Skeletal muscle tissue (tissue), 4 donors: ENCODE results near the gene STAM2. TPM values are rescaled to one million over a fixed set of nuclear protein-coding genes. Genes with fewer than 3 reads are reported as not detected.
A peak's percentile ranks its signal among the peaks of the same experiment; 100 is the strongest.
"Not testable (repeated sequence)": the region's sequence is repeated elsewhere in the genome, so short reads cannot be mapped to it uniquely, and the experiment has no call there.

Source experiments
- H3K27ac ChIP-seq: one replicate; pipeline ENCODE4 v1.7.0; 2013; ENCODE audit warnings: mild to moderate bottlenecking, low read depth, low read length, inconsistent platforms
- H3K27me3 ChIP-seq, 3 donors: one replicate each; pipeline ENCODE4 v1.7.0; 2013; ENCODE audit warnings: low read length in 3 of 3; ENCODE audit not compliant: control insufficient read depth in 3 of 3, insufficient read depth in 3 of 3
- H3K36me3 ChIP-seq, 3 donors: one replicate each; pipeline ENCODE4 v1.7.0; 2013; ENCODE audit warnings: low read length in 3 of 3; ENCODE audit not compliant: control insufficient read depth in 3 of 3, insufficient read depth in 3 of 3
- H3K4me1 ChIP-seq, 3 donors: one replicate each; pipeline ENCODE4 v1.7.0; 2013; ENCODE audit warnings: low read length in 3 of 3, mild to moderate bottlenecking in 3 of 3; ENCODE audit not compliant: control insufficient read depth in 3 of 3, insufficient read depth in 3 of 3
- H3K4me3 ChIP-seq, 3 donors: one replicate each; pipeline ENCODE4 v1.7.0; 2013; ENCODE audit warnings: low read length in 3 of 3
- H3K9ac ChIP-seq, 3 donors: one replicate each; pipeline ENCODE4 v1.7.0; 2013; ENCODE audit warnings: low read length in 3 of 3, mild to moderate bottlenecking in 3 of 3, moderate library complexity in 2 of 3, low read depth in 1 of 3
- H3K9me3 ChIP-seq, 3 donors: one replicate each; pipeline ENCODE4 v1.7.0; 2013; ENCODE audit warnings: low read length in 3 of 3; ENCODE audit not compliant: control insufficient read depth in 3 of 3
- total RNA-seq: library from RNA; depleted of rRNA; stranded (reverse); fragments of >200 nt; gene quantifications from one replicate; pipeline ENCODE4 v1.2.3, GENCODE V29; 2014
- donor health status: Osteomylitis.

Gene STAM2
- total RNA-seq, 1 donor from 2014 or later, result 28.2 TPM

GRCh38 chr2:152097801-152098495, 77.6 kb downstream of the STAM2 start:
- Histone ChIP-seq H3K4me1 (peaks cover 7 to 19% (median 17%) of the 10 kb centered on the region in 3 donors), H3K9me3 (no peaks in the 10 kb centered on the region), H3K36me3 (no peaks in the 10 kb centered on the region), H3K4me3 (peak overlapping the region; percentile 62 to 67 (median 64)), H3K27ac (no peak overlapping the region), H3K9ac (peak overlapping the region; percentile 19 to 63 (median 30)), H3K27me3 (peaks cover 3 to 38% (median 29%) of the 10 kb centered on the region in 3 donors)

GRCh38 chr2:152097290-152097800, 78.2 kb downstream of the STAM2 start:
- no peaks in the 10 kb centered on the region for H3K9me3 ChIP-seq
- H3K9ac ChIP-seq, result peak overlapping the region; percentile 19 to 63 (median 30)
- H3K27ac ChIP-seq, result no peak overlapping the region
- peaks cover 3 to 38% (median 29%) of the 10 kb centered on the region in 3 donors for H3K27me3 ChIP-seq
- H3K36me3 ChIP-seq, result no peaks in the 10 kb centered on the region
- peaks cover 7 to 19% (median 17%) of the 10 kb centered on the region in 3 donors for H3K4me1 ChIP-seq
- peak overlapping the region; percentile 62 to 67 (median 64) for H3K4me3 ChIP-seq

DNA sequence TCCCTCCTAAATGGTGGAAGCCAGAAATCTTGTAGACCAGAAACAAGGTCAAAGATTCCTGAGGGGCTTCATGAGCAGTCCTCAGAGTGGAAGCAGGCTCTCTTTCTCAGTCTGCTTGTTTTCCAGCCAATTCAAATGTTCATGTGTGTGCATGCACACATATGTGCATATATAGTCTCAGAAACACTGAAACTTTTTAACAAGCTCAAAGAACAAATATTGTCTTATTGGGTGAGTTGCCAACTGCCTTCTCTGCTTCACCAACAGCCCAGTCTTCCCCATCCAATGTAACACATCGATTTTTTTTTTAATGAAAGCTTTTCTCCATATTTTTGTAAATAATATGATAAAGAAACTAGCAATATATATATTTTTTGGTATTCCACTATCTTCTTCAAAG, 80.4 kb downstream of the STAM2 start:
- H3K9ac ChIP-seq, result no peak overlapping the region
- H3K36me3 ChIP-seq, result no peaks in the 10 kb centered on the region
- no peaks in the 10 kb centered on the region for H3K9me3 ChIP-seq
- H3K4me1 ChIP-seq, result peaks cover 7 to 19% (median 17%) of the 10 kb centered on the region in 3 donors
- peaks cover 3 to 22% (median 14%) of the 10 kb centered on the region in 3 donors for H3K27me3 ChIP-seq
- no peak overlapping the region for H3K27ac ChIP-seq
- no peak overlapping the region for H3K4me3 ChIP-seq

GRCh38 chr2:152094014-152094413, 81.5 kb downstream of the STAM2 start:
- no peak overlapping the region for H3K4me3 ChIP-seq
- H3K9ac ChIP-seq, result no peak overlapping the region
- H3K9me3 ChIP-seq, result no peaks in the 10 kb centered on the region
- peaks cover 0 to 11% (median 3%) of the 10 kb centered on the region in 3 donors for H3K27me3 ChIP-seq
- H3K4me1 ChIP-seq, result peaks cover under 1 to 13% (median 10%) of the 10 kb centered on the region in 3 donors
- no peaks in the 10 kb centered on the region for H3K36me3 ChIP-seq
- H3K27ac ChIP-seq, result no peak overlapping the region

- Histone ChIP-seq H3K9me3 (no peaks in the 10 kb centered on the region), H3K27ac (no peak overlapping the region), H3K4me1 (peaks cover 0 to 11% (median 6%) of the 10 kb centered on the region in 3 donors), H3K27me3 (peaks cover 0 to 7% (median 0%) of the 10 kb centered on the region in 3 donors), H3K36me3 (no peaks in the 10 kb centered on the region), H3K4me3 (no peak overlapping the region), H3K9ac (no peak overlapping the region)
Measured at GRCh38 chr2:152093464-152093863, 82.1 kb downstream of the STAM2 start.

DNA sequence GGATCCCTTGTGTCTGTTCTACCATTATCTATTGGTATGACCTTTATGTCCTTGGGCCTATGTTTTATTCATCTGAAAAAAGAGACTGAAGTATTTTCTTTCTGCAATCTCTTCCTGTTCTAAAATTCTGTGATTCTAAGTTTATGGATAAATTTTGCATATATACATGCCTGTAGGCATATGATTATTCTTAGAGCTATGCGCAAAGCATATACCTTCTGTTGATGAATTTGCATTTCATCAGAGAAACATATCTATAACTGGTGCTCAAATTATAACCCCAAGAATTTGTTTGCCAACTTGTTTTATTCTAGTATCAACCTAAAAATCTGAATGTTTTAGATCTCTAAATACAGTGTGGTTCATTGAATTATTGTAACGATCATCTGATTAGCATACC, 83.5 kb downstream of the STAM2 start:
- Histone ChIP-seq H3K36me3 (no peaks in the 10 kb centered on the region), H3K9me3 (no peaks in the 10 kb centered on the region), H3K27ac (no peak overlapping the region), H3K9ac (no peak overlapping the region), H3K4me1 (no peaks in the 10 kb centered on the region), H3K4me3 (no peak overlapping the region), H3K27me3 (no peaks in the 10 kb centered on the region)

DNA sequence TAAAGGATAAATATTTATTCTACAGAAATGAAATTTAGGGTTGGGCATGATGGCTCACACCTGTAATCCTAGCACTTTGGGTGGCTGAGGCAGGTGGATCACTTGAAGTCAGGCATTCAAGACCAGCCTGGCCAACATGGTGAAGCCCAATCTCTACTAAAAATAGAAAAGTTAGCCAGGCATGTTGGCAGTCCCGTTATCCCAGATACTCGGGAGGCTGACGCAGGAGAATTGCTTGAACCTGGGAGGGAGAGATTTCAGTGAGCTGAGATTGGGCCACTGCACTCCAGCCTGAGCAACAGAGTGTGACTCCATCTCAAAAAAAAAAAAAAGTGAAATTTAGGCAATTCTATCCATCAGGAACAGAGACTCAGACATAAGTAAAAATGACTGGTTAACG, 84.8 kb downstream of the STAM2 start:
- not testable (repeated sequence) for H3K9ac ChIP-seq, H3K4me3 ChIP-seq, H3K36me3 ChIP-seq, H3K27me3 ChIP-seq, H3K27ac ChIP-seq, H3K9me3 ChIP-seq, H3K4me1 ChIP-seq

DNA sequence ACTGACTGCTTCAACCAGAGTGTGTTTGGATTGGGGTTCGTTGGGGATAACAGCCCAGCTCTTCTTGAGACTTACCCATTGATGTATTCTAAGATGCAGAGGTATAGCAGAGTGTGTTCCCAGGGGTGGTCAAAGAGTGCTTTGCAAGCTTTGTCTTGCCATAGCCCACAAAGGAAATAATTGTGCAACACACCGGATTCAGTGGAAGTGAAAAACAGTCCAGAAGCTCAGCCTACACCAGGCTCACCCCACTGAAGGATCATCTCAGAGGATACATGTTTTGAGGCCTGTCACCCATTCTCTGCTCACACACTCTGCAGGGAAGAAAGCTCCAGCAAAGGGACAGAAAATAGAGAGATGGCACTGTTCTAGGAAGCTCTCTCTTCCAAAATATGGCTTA, 86.3 kb downstream of the STAM2 start:
- Histone ChIP-seq H3K9ac (no peak overlapping the region), H3K4me3 (no peak overlapping the region), H3K36me3 (no peaks in the 10 kb centered on the region), H3K27me3 (no peaks in the 10 kb centered on the region), H3K4me1 (no peaks in the 10 kb centered on the region), H3K9me3 (no peaks in the 10 kb centered on the region), H3K27ac (no peak overlapping the region)

DNA sequence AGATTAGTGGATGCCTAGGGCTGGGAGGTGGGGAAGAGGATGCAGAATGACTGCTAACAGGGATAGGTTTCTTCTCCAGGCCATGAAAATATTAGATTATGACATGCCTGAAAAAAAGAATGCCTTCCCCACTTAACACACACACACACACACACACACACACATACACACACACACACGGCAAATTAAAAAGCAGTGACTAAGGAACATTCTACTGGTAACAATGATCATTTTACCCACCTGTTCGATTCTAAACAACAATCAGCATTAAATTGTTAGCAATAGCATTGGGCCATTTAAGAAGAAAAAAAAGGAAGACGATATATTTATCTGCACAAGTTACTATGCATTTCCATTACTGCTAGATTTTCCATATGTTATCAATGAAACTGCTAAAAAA, 87.6 kb downstream of the STAM2 start:
- Histone ChIP-seq H3K4me3 (no peak overlapping the region), H3K9me3 (no peaks in the 10 kb centered on the region), H3K4me1 (no peaks in the 10 kb centered on the region), H3K27me3 (no peaks in the 10 kb centered on the region), H3K27ac (no peak overlapping the region), H3K9ac (no peak overlapping the region), H3K36me3 (no peaks in the 10 kb centered on the region)

DNA sequence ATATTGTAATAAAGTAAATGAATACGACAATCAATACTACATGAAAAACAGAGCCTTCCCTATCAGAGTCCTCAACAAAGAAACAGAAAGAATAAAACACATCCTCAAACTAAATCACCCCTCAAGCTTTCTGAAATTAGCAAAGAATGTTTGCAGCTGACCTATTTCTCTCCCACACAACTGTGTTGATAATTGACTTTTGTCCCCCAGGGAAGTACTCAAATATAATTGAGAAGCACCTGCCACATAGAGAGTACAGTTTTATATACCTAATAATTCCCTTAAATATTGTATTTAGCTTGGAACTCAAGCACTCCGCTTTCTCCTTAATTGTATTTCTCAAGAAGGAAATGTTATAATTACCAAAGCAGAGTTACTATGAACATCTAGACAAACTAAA, 89.3 kb downstream of the STAM2 start:
- H3K9me3 ChIP-seq, result no peaks in the 10 kb centered on the region
- no peak overlapping the region for H3K9ac ChIP-seq
- no peak overlapping the region for H3K27ac ChIP-seq
- H3K27me3 ChIP-seq, result no peaks in the 10 kb centered on the region
- H3K4me3 ChIP-seq, result no peak overlapping the region
- no peaks in the 10 kb centered on the region for H3K36me3 ChIP-seq
- H3K4me1 ChIP-seq, result no peaks in the 10 kb centered on the region
